Mesendoderm (in vitro differentiated cells): Measurements from ENCODE around the gene DNASE1L1.

Experiments
- DNase-seq: peaks from one replicate; pipeline ENCODE4 v3.0.0; 2013
- H2AK5ac ChIP-seq: 2 replicates; pipeline ENCODE4 v1.6.1; 2013; ENCODE audit warnings: low read length, inconsistent platforms
- H2BK120ac ChIP-seq: 2 replicates; pipeline ENCODE4 v1.6.1; 2013; ENCODE audit warnings: low read depth, mild to moderate bottlenecking, low read length, moderate library complexity, mixed read lengths
- H2BK15ac ChIP-seq: replicated peaks from 2 replicates; pipeline ENCODE4 v1.6.1; 2013; ENCODE audit warnings: low read depth, mild to moderate bottlenecking, moderate library complexity
- H2BK5ac ChIP-seq: 2 replicates; pipeline ENCODE4 v1.6.1; 2013; ENCODE audit warnings: low read length, inconsistent platforms
- H3K18ac ChIP-seq: 2 replicates; pipeline ENCODE4 v1.6.1; 2013; ENCODE audit warnings: mild to moderate bottlenecking, low read length, mixed read lengths
- H3K23ac ChIP-seq: one replicate; pipeline ENCODE4 v1.6.1; 2013; ENCODE audit warnings: low read length
- H3K27ac ChIP-seq: 2 replicates; pipeline ENCODE4 v1.5.1; 2013; ENCODE audit warnings: low read depth, mild to moderate bottlenecking, inconsistent platforms, low read length, moderate library complexity
- H3K27me3 ChIP-seq: 2 replicates; pipeline ENCODE4 v1.6.1; 2013; ENCODE audit warnings: low read length, control low read depth, mild to moderate bottlenecking, inconsistent platforms; ENCODE audit not compliant: insufficient read depth, poor library complexity
- H3K36me3 ChIP-seq: 2 replicates; pipeline ENCODE4 v1.6.1; 2013; ENCODE audit warnings: low read length, inconsistent platforms; ENCODE audit not compliant: control insufficient read depth, insufficient read depth
- H3K4ac ChIP-seq: one replicate; pipeline ENCODE4 v1.6.1; 2013; ENCODE audit warnings: low read depth, mild to moderate bottlenecking, low read length, moderate library complexity
- H3K4me1 ChIP-seq: 2 replicates; pipeline ENCODE4 v1.6.1; 2013; ENCODE audit warnings: low read depth, low read length, inconsistent platforms; ENCODE audit not compliant: control insufficient read depth
- H3K4me2 ChIP-seq: 2 replicates; pipeline ENCODE4 v1.6.1; 2013; ENCODE audit warnings: low read length
- H3K4me3 ChIP-seq: 2 replicates; pipeline ENCODE4 v1.5.1; 2013; ENCODE audit warnings: mild to moderate bottlenecking, low read length
- H3K56ac ChIP-seq: one replicate; pipeline ENCODE4 v1.6.1; 2013; ENCODE audit warnings: low read length
- H3K79me1 ChIP-seq: 2 replicates; pipeline ENCODE4 v1.6.1; 2013; ENCODE audit warnings: low read length, inconsistent platforms
- H3K79me2 ChIP-seq: 2 replicates; pipeline ENCODE4 v1.6.1; 2013; ENCODE audit warnings: mild to moderate bottlenecking, low read length; ENCODE audit not compliant: control insufficient read depth, insufficient read depth
- H3K9ac ChIP-seq: 2 replicates; pipeline ENCODE4 v1.6.1; 2013; ENCODE audit warnings: low read length, inconsistent platforms
- H4K5ac ChIP-seq: one replicate; pipeline ENCODE4 v1.6.1; 2013; ENCODE audit warnings: low read length
- H4K8ac ChIP-seq: one replicate; pipeline ENCODE4 v1.6.1; 2013; ENCODE audit warnings: low read depth, mild to moderate bottlenecking, control low read depth, low read length, moderate library complexity
- WGBS: extraction: QIAGEN DNeasy Blood & Tissue Kit; methylation state at CpG from one replicate; pipeline ENCODE4 v1.1.7; 2013; ENCODE audit warnings: low lambda C conversion rate, missing lambda C conversion rate; ENCODE audit not compliant: insufficient coverage; ENCODE audit errors: extremely low coverage; 5-methylcytosine and 5-hydroxymethylcytosine counted together

Gene DNASE1L1

GRCh38 chrX:154357205-154357604 is 51.8 kb downstream of the DNASE1L1 start:
- H2AK5ac ChIP-seq, result no peak overlapping the region
- H3K23ac ChIP-seq, result no peak overlapping the region
- H3K36me3 ChIP-seq, result peaks cover 36% of the 10 kb centered on the region
- H3K79me1 ChIP-seq, result peaks cover 2% of the 10 kb centered on the region
- no peaks in the 10 kb centered on the region for H3K79me2 ChIP-seq
- H3K9ac ChIP-seq, result no peak overlapping the region
- no peak overlapping the region for H3K4me3 ChIP-seq
- no peak overlapping the region for H3K27ac ChIP-seq
- H3K4me2 ChIP-seq, result no peak overlapping the region
- H3K27me3 ChIP-seq, result no peaks in the 10 kb centered on the region
- no peak overlapping the region for H2BK120ac ChIP-seq
- WGBS, result no CpG with 5 or more reads among the region's 27 CpGs
- no peak overlapping the region for H3K4ac ChIP-seq
- H2BK5ac ChIP-seq, result no peak overlapping the region
- H3K4me1 ChIP-seq, result no peaks in the 10 kb centered on the region
- H4K5ac ChIP-seq, result no peak overlapping the region
- H3K18ac ChIP-seq, result no peak overlapping the region
- no peak for DNase-seq
- no peak overlapping the region for H2BK15ac ChIP-seq
- H3K56ac ChIP-seq, result no peak overlapping the region
- H4K8ac ChIP-seq, result no peak overlapping the region

- no peaks in the 10 kb centered on the region for H3K4me1 ChIP-seq
- H3K79me1 ChIP-seq, result no peaks in the 10 kb centered on the region
- no peak overlapping the region for H2BK15ac ChIP-seq
- H3K4me3 ChIP-seq, result no peak overlapping the region
- WGBS, result no CpG with 5 or more reads among the region's 13 CpGs
- no peaks in the 10 kb centered on the region for H3K79me2 ChIP-seq
- H3K27me3 ChIP-seq, result no peaks in the 10 kb centered on the region
- no peak overlapping the region for H3K18ac ChIP-seq
- DNase-seq, result no peak
- H3K36me3 ChIP-seq, result peaks cover 31% of the 10 kb centered on the region
- H3K9ac ChIP-seq, result no peak overlapping the region
- H3K23ac ChIP-seq, result no peak overlapping the region
- no peak overlapping the region for H2BK120ac ChIP-seq
- no peak overlapping the region for H2BK5ac ChIP-seq
- no peak overlapping the region for H4K8ac ChIP-seq
- no peak overlapping the region for H2AK5ac ChIP-seq
- no peak overlapping the region for H4K5ac ChIP-seq
- no peak overlapping the region for H3K56ac ChIP-seq
- H3K4ac ChIP-seq, result no peak overlapping the region
- H3K4me2 ChIP-seq, result no peak overlapping the region
- no peak overlapping the region for H3K27ac ChIP-seq
Observed at GRCh38 chrX:154356596-154356995, 52.5 kb downstream of the DNASE1L1 start.

- Histone ChIP-seq H3K79me1 (no peaks in the 10 kb centered on the region), H3K79me2 (no peaks in the 10 kb centered on the region), H3K9ac (no peak overlapping the region), H4K5ac (no peak overlapping the region), H3K56ac (no peak overlapping the region), H3K23ac (no peak overlapping the region), H3K4me3 (no peak overlapping the region), H3K4me2 (no peak overlapping the region), H2BK15ac (no peak overlapping the region), H2BK5ac (no peak overlapping the region), H2AK5ac (no peak overlapping the region), H3K36me3 (peaks cover 27% of the 10 kb centered on the region), H3K4me1 (no peaks in the 10 kb centered on the region), H4K8ac (no peak overlapping the region), H3K27me3 (no peaks in the 10 kb centered on the region), H2BK120ac (no peak overlapping the region), H3K27ac (no peak overlapping the region), H3K18ac (no peak overlapping the region), H3K4ac (no peak overlapping the region)
- WGBS, result no CpG with 5 or more reads among the region's 12 CpGs
- DNase-seq, result no peak
Observed at GRCh38 chrX:154355776-154356140, 53.3 kb downstream of the DNASE1L1 start.

GRCh38 chrX:154355094-154355775 is 53.8 kb downstream of the DNASE1L1 start:
- Histone ChIP-seq H3K36me3 (peaks cover 30% of the 10 kb centered on the region), H2BK5ac (no peak overlapping the region), H2BK15ac (no peak overlapping the region), H3K27ac (no peak overlapping the region), H3K4me2 (no peak overlapping the region), H3K79me1 (no peaks in the 10 kb centered on the region), H3K79me2 (no peaks in the 10 kb centered on the region), H3K56ac (no peak overlapping the region), H3K4me3 (no peak overlapping the region), H4K5ac (no peak overlapping the region), H3K9ac (no peak overlapping the region), H3K23ac (no peak overlapping the region), H4K8ac (no peak overlapping the region), H2BK120ac (no peak overlapping the region), H3K4me1 (no peaks in the 10 kb centered on the region), H3K18ac (no peak overlapping the region), H3K27me3 (no peaks in the 10 kb centered on the region), H2AK5ac (no peak overlapping the region), H3K4ac (no peak overlapping the region)
- WGBS, result no CpG with 5 or more reads among the region's 30 CpGs
- DNase-seq, result no peak

- Histone ChIP-seq H3K27ac (no peak overlapping the region), H3K23ac (no peak overlapping the region), H3K4me3 (no peak overlapping the region), H3K4me2 (no peak overlapping the region), H2AK5ac (no peak overlapping the region), H3K18ac (no peak overlapping the region), H2BK15ac (no peak overlapping the region), H3K79me2 (no peaks in the 10 kb centered on the region), H3K4ac (no peak overlapping the region), H3K36me3 (peaks cover 26% of the 10 kb centered on the region), H3K56ac (no peak overlapping the region), H3K79me1 (no peaks in the 10 kb centered on the region), H3K9ac (no peak overlapping the region), H2BK5ac (no peak overlapping the region), H4K5ac (no peak overlapping the region), H2BK120ac (no peak overlapping the region), H4K8ac (no peak overlapping the region), H3K4me1 (no peaks in the 10 kb centered on the region), H3K27me3 (no peaks in the 10 kb centered on the region)
- no CpG with 5 or more reads among the region's 13 CpGs for WGBS
- DNase-seq, result no peak
Observed at GRCh38 chrX:154354516-154354915, 54.5 kb downstream of the DNASE1L1 start.

GRCh38 chrX:154354013-154354412 is 55.0 kb downstream of the DNASE1L1 start:
- H3K56ac ChIP-seq, result no peak overlapping the region
- no peak overlapping the region for H3K4me3 ChIP-seq
- H2BK5ac ChIP-seq, result no peak overlapping the region
- no peak overlapping the region for H2BK120ac ChIP-seq
- H3K36me3 ChIP-seq, result peaks cover 24% of the 10 kb centered on the region
- no peak overlapping the region for H3K23ac ChIP-seq
- no peak overlapping the region for H3K18ac ChIP-seq
- no peak overlapping the region for H2BK15ac ChIP-seq
- no peak overlapping the region for H4K5ac ChIP-seq
- H3K4me1 ChIP-seq, result no peaks in the 10 kb centered on the region
- no peak overlapping the region for H2AK5ac ChIP-seq
- H3K27me3 ChIP-seq, result no peaks in the 10 kb centered on the region
- H3K9ac ChIP-seq, result no peak overlapping the region
- H3K4me2 ChIP-seq, result no peak overlapping the region
- no peak overlapping the region for H3K27ac ChIP-seq
- DNase-seq, result no peak
- no peaks in the 10 kb centered on the region for H3K79me2 ChIP-seq
- no peak overlapping the region for H4K8ac ChIP-seq
- H3K79me1 ChIP-seq, result no peaks in the 10 kb centered on the region
- WGBS, result no CpG with 5 or more reads among the region's 14 CpGs
- H3K4ac ChIP-seq, result no peak overlapping the region
